ENCODE data around the gene GPD1L.

- no peak for TF ChIP-seq CTCF (IDR thresholded peaks at IDR 0.05; ENCODE audit: low read length)
- no peak for TF ChIP-seq EZH2 (IDR thresholded peaks at IDR 0.05; ENCODE audit: borderline replicate concordance, low read length)
These were observed 14.7 kb downstream of the GPD1L start for GRCh38 chr3:32121137-32121536.

Measured in OCI-LY1 (cell line).